Measurements from ENCODE around the gene KTN1.

The KTN1 gene, protein sequence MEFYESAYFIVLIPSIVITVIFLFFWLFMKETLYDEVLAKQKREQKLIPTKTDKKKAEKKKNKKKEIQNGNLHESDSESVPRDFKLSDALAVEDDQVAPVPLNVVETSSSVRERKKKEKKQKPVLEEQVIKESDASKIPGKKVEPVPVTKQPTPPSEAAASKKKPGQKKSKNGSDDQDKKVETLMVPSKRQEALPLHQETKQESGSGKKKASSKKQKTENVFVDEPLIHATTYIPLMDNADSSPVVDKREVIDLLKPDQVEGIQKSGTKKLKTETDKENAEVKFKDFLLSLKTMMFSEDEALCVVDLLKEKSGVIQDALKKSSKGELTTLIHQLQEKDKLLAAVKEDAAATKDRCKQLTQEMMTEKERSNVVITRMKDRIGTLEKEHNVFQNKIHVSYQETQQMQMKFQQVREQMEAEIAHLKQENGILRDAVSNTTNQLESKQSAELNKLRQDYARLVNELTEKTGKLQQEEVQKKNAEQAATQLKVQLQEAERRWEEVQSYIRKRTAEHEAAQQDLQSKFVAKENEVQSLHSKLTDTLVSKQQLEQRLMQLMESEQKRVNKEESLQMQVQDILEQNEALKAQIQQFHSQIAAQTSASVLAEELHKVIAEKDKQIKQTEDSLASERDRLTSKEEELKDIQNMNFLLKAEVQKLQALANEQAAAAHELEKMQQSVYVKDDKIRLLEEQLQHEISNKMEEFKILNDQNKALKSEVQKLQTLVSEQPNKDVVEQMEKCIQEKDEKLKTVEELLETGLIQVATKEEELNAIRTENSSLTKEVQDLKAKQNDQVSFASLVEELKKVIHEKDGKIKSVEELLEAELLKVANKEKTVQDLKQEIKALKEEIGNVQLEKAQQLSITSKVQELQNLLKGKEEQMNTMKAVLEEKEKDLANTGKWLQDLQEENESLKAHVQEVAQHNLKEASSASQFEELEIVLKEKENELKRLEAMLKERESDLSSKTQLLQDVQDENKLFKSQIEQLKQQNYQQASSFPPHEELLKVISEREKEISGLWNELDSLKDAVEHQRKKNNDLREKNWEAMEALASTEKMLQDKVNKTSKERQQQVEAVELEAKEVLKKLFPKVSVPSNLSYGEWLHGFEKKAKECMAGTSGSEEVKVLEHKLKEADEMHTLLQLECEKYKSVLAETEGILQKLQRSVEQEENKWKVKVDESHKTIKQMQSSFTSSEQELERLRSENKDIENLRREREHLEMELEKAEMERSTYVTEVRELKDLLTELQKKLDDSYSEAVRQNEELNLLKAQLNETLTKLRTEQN (N-terminal part only)

DNA sequence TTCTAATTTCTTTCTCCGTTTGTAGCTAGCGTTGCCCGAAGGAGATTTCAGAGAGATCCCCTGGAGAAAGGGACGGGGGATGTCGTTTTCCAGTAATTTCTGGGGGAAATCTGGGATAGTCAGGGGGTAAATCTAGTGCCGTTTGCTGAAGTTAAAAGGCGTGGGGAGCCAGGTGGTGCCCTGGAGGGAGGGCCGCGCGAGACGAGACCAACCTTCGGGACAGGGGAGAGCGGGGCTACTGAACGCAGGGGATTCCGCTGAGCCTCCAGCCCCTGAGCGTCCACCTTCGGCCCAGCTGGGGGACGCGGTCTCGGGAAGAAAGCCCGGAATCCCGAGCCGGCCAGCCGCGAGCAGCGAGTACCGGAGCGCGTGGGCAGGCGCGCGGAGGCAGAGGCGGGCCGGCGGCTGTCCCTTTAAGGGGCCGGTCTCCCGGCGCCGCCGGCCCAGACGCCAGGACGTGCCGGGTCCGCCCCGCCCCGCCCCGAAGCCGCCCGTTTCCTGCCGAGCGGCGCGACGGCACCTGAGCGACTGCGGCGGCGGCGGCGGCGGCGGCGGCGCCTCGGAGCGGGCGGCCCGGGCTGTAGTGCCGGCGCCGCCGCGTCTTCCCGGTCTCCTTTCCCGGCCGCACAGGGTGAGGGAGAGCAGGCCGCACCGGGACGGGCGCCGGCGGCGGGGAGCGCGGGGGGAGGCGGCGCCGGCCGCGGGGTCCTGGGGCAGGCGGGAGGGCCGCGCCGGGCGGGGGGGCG lies at the start of gene KTN1:
Gene KTN1 (plus strand): TSS at position 484 of the 746 bp plus-strand sequence. CDS start 31,842 bp downstream, outside the sequence.
- in situ Hi-C loops (cut with HindIII; ENCODE audit: low pct_ligation_motif_present, low pct_unique_long_range_greater_than_20kb, low sequenced_read_pairs), result no loop called here
- peak; percentile 83 for DNase-seq

DNA sequence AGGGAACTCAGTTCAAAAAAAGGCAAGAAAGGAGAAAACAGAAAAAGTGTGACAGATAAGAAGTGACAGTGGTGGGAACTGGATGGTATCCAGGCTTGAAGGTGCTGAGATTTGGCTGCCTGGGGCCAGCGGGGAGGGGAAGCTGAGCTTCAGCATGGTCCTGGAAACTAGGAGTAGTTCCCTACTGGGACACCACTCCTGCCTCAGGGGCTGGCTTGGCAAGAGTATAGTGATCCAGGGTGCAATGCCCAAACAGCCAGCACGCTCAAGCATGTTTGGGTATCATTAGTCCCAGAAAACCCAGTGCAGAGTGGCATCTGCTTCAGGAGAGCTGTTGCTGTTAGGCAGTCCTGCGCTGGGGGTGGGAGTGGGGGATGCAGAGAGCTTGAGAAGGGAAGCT lies 49.5 kb upstream of the KTN1 start:
- DNase-seq, result no peak
- in situ Hi-C loops (cut with HindIII; ENCODE audit: low pct_ligation_motif_present, low pct_unique_long_range_greater_than_20kb, low sequenced_read_pairs), result no loop called here

DNA sequence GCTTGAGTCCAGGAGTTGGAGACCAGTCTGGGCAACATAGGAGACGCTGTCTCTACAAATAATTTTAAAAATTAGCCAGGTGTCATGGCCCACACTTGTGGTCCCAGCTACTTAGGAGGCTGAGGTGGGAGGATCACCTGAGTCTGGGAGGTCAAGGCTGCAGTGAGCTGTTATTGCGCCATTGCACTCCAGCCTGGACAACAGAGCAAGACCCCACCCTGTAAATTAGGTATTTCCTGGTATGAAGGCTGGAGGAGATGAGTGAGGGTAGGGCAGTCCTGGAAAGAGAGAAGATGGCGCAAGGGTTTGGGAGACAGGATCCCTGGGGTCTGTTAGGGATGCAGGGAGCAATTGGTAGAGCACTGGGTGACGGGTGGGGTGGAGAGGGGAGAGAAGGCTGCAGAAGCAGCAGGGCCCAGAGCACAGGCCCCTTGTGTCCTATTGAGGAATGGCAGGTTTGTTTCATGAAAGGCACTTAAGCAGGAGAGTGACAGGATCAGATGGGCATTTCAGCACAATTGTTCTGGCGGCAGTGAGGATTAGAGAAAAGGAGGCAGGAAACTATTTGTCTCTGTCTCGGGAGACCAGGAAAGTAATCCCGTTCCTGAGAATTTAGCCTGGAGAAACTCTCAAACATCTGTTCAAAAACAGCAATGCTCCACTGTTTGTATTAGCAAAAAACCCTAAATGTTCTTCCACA lies 47.2 kb upstream of the KTN1 start:
- in situ Hi-C loops (cut with HindIII; ENCODE audit: low pct_ligation_motif_present, low pct_unique_long_range_greater_than_20kb, low sequenced_read_pairs), result no loop called here
- DNase-seq, result no peak

DNA sequence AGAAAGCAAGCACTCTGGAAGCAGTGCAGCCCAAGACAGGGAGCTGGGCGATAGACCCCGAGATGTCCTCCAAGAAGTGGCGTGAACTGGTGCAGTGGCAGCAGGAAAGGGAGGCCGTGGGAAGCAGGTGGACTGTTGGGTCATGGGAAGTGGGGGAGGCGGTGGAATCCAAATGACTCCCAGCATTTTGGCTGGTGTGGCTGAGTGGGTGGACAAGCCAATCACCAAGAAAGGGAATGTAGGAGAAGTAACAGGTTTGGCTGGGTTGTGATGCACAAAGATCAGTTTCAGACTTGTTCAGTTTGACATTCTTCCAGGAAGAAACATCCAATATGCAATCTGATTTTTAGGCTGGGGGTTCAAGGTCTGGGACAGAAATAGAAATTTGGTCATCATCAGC lies 46.0 kb upstream of the KTN1 start:
- in situ Hi-C loops (cut with HindIII; ENCODE audit: low pct_ligation_motif_present, low pct_unique_long_range_greater_than_20kb, low sequenced_read_pairs), result no loop called here
- no peak for DNase-seq

DNA sequence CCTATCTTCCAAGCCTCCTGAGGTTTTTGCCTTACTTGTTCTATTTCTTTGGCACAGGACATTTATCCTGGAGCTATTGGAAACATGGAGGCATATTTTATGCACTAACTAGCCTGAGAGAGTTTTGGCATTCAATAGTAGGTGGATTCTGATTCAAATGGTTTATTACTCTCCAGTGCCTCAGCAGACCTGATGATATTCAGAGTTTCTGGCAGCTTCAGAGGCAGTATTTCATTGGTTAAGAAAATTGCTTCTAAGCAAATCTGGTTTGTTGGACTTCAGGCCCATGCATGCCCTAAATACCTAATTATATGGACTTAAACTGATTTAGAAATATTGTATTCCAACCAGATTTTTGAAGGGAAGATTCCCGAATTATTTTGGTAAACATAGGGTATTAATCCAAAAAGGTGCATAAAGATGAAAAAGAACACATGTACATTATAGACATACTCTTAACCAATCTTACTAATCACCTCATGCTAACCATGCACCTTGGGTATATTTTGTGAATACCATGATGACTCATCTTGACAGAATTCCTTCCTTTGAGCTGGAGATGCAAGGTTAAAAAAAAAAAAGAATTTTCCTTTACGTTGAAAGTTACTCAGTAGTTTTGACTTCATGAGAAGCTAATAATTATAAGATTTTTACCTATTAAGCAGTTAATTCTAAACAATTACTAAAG lies 44.3 kb upstream of the KTN1 start:
- in situ Hi-C loops (cut with HindIII; ENCODE audit: low pct_ligation_motif_present, low pct_unique_long_range_greater_than_20kb, low sequenced_read_pairs), result no loop called here
- DNase-seq, result no peak

DNA sequence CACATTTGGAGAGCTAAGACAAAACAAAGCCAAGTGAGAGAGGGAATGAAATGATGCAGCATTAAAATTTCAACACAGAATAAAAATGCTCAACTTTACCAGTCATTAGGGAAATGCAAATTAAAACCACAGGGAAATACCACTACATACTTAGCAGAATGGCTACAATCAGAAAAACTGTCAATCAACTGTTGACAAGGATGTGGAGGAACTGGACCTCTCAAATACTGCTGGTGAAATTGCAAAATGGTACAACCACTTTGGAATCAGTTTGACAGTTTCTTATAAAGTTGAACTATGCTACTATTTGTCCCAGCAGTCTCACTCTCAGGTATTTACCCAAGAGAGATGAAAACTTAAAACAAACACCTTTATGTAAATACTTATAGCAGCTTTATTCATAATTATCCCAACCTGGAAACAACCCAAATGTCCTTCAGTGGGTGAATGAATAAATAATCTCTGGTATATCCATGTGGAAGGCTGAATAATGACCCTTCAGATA lies 43.8 kb upstream of the KTN1 start:
- in situ Hi-C loops (cut with HindIII; ENCODE audit: low pct_ligation_motif_present, low pct_unique_long_range_greater_than_20kb, low sequenced_read_pairs), result no loop called here
- DNase-seq, result no peak

DNA sequence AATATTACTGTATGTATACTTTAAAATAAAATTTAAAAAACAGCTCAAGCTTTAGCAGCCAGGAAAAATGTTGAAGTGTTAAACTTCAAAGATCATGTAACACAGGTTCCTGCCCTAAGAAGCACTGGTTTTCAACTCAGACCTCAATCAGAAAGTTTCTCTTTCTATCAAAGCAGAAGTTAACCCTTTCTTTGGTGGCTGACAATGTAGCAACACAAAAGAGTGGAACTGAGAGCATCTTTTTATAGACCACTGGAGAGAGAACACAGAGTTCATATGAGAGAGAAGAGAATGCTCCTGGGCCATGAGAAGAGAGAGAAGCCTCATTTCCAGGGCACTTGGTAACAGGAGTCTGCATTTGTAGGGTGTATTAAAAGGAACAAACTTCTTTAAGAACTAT lies 42.2 kb upstream of the KTN1 start:
- DNase-seq, result no peak
- in situ Hi-C loops (cut with HindIII; ENCODE audit: low pct_ligation_motif_present, low pct_unique_long_range_greater_than_20kb, low sequenced_read_pairs), result no loop called here

DNA sequence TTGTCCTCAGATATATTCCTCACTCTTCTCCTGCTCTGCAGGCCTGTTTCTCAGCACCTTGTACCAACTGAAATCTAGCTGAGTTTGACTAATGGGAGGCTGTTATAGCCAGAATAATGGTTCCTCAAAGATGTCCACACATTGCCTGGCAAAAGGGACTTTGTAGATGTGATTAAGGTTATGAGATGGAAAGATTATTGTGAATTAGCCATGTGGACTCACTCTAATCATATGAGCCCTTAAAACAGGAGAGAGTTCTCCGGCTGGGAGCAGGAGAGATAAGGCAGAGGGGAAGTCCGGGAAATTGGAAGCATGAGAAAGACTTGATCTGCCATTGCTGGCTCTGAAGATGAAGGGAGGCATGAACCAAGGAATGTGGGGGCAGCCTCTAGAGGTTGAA lies 40.0 kb upstream of the KTN1 start:
- no peak for DNase-seq
- in situ Hi-C loops (cut with HindIII; ENCODE audit: low pct_ligation_motif_present, low pct_unique_long_range_greater_than_20kb, low sequenced_read_pairs), result no loop called here

DNA sequence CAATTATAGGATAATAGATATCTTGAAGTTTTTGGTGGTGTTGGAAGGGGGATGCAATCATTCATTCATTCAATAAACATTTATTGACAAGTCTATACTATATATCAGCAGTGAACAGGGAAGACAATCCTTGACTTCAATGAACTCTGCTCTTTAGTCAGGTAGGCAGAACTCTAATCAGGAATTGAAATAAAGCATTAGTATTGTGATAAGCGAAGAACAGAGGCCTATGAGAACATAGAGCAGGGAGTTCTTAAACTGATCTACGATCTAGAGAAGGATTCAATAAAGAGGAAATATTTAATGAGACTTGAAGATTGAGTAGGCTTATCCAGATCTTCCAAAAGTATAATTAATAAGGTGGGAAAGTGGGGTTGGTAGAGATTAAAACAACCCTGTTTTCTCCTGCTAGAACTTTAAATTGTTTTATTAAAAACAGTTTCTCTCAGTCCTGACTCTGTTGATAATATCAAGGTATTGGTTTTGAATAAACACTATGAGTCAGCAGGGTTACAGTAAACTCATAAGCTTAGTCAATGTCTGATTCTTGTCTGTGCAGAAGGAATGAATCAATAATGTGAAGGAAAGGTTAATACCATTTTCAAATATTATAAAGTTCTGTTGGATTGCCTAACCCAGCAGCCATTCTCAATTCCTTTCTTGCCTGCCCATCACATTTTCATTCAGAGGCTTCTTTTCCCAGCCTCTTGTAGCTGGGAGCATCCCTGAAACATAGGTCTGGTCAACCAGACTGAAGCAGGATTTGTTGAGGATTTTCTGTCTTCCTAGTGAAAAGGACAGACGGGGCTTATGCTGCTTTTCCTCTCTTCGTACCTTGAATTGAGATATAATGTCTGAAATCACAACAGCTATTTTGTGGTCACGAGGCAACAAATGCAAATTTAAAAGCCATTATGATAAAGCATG lies 38.9 kb upstream of the KTN1 start:
- in situ Hi-C loops (cut with HindIII; ENCODE audit: low pct_ligation_motif_present, low pct_unique_long_range_greater_than_20kb, low sequenced_read_pairs), result no loop called here
- DNase-seq, result no peak

DNA sequence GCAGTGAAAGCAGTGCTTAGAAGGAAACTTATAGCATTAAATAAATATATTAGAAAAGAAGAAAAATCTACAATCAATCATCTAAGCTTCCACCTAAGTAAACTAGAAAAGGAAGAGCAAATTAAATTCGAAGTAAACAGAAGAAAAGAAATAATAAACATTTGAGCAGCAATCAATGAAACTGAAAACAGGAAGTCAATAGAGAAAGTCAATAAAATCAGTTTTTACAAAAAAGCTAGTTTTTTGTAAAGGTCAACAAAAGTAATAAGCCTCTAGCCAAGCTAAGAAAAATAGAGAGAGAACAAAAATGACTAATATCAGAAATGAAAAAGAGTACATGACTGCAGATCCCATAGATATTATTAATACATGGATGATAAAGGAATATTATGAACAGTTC lies 34.2 kb upstream of the KTN1 start:
- in situ Hi-C loops (cut with HindIII; ENCODE audit: low pct_ligation_motif_present, low pct_unique_long_range_greater_than_20kb, low sequenced_read_pairs), result no loop called here
- no peak for DNase-seq

DNA sequence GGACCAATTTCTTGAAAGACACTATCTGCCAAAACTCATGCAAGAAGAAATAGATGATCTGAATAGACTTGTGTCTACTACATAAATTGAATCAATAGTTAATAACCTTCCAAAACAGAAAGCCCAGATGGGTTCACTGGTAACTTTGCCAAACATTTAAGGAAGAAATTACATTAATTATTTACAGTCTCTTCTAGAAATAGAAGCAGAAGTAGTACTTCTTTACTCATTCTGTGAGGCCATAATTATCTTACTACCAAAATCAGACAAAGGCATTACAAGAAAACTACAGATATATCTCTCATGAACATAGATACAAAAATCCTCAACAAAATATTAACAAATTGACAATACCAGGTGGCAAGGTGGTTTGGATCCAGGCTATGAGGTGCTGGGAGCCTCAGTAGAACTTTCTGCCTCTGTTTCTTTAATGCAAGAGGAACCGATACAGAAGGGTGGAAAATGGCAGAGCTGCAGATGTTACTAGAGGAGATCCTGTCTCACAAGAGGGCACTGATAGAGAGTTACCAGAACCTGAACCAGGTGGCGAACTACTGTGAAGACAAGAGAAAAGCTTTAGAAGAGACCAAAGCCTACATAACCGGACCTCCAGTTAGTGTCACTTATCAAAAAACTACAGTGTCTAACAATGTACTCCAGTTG lies 33.7 kb upstream of the KTN1 start:
- no peak for DNase-seq
- in situ Hi-C loops (cut with HindIII; ENCODE audit: low pct_ligation_motif_present, low pct_unique_long_range_greater_than_20kb, low sequenced_read_pairs), result no loop called here

DNA sequence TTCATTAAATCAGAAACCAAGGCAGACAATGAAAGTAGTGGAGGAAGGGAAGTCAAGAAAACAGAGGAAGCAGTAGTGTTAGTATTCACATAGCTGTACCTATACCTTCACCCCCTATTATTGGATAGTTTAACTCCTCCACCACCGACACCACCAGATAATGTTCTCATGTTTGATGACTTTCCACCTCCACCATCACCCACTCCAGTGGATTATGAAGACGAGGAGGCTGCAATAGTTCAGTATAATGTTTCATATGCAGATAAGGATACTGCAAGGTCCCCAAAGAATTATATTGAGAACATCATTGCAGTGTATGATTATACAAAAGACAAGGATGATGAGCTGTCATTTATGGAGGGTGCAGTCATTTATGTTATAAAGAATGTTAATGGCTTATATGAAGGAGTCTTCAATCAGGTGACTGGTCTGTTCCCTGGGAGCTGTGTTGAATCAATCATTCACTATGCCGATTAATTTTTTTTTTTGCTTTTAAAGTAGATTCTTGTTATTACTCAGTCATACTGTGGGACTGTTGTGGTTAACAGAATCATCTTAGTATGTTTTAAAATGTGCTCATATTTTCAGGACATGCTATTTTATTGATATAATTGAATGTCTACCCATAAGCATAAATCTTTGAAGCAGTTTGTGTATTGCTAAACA lies 32.2 kb upstream of the KTN1 start:
- peak; percentile 11 for DNase-seq
- in situ Hi-C loops (cut with HindIII; ENCODE audit: low pct_ligation_motif_present, low pct_unique_long_range_greater_than_20kb, low sequenced_read_pairs), result no loop called here

DNA sequence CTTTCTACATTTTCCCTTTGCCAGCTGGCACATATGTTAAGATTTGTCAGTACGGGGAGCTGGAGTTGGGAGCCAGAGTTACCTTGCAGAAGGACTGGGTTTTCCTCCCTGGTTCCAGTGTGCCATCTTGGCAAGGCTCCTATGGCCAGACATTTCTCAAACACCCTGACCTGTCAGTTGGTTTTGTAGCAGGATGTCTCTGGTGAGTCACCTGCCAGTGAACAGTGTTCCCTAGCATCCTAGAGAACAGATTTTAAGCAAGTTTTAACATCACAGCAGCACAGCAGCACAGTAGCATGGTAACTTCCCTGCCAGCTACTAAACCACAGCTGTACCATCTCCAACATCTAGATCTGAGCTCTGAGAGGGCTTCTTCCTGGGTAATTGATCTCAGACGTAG lies 26.2 kb upstream of the KTN1 start:
- DNase-seq, result no peak
- in situ Hi-C loops (cut with HindIII; ENCODE audit: low pct_ligation_motif_present, low pct_unique_long_range_greater_than_20kb, low sequenced_read_pairs), result no loop called here

DNA sequence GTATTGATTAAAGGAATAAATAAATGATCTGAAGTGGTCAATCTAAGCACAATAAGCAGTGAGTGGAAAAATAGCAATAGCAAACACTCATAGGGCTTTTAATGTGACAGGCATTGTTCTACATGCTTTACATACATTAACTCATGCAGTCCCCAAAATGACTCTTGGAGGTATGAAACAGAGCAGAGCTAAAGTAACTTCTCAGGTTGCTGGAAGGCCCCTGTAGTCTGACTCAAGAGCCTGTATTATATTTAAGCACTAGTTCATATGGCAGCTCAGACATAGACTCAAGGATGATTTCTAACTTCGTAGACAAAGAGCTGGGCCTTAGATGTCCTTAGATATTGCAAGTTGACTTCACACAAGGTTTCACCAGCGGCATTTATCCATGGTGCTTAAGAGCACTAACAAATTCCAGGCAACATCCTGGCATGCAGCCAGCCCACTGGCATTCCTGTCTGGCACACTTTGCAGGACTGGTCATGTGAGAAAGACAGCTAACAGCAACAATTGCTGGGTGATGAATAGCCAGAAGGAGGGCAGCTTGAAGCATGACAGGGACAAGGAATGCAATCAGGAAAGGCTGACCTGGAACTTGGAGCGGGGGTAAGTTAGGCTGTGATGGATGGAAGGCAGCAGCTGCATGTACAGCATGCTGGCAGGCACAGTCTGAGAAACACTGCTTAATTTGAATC lies 22.9 kb upstream of the KTN1 start:
- peak; percentile 99 for DNase-seq
- in situ Hi-C loops (cut with HindIII; ENCODE audit: low pct_ligation_motif_present, low pct_unique_long_range_greater_than_20kb, low sequenced_read_pairs), result no loop called here

DNA sequence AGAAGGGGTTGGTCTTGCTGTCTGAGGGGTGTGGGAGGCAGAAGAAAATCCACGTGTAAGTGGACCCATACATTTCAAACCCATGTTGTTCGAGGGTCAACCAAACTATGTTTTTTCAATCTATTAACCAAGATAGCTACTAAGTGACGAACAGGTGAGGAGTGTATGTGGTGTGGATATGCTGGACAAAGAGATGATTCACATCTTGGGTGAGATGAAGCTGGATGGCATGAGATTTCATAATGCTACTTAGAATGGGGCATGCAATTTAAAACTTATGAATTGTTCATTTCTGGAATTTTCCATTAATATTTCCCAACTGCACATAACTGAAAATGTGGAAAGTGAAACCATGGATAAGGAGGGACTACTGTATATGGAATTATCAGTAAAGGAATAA lies 17.9 kb upstream of the KTN1 start:
- no peak for DNase-seq
- in situ Hi-C loops (cut with HindIII; ENCODE audit: low pct_ligation_motif_present, low pct_unique_long_range_greater_than_20kb, low sequenced_read_pairs), result no loop called here
